HepG2 (cell line): Measurements from ENCODE around the gene ASL. TPM values are rescaled to one million over a fixed set of nuclear protein-coding genes. Genes with fewer than 3 reads are reported as not detected.

Experiments
- DPF2 ChIP-seq: sonication (generic); formaldehyde crosslinking; IDR thresholded peaks from 2 replicates; pipeline ENCODE4 v1.4.0; 2020; ENCODE audit warnings: mild to moderate bottlenecking, low read depth, missing genetic modification reagents, borderline replicate concordance
- FOXP1 ChIP-seq, 2 experiments: fragments of 450-650 bp in 1 of 2; IDR thresholded peaks; 2 replicates each; pipeline ENCODE4 v1.6.1; 2017 to 2018; ENCODE audit warnings: antibody characterized with exemption in 1 of 2
- HNF4A ChIP-seq: sonication (generic); formaldehyde crosslinking; IDR thresholded peaks from 2 replicates; pipeline ENCODE4 v1.4.0; 2020; ENCODE audit warnings: missing genetic modification reagents
- KDM6A ChIP-seq: IDR thresholded peaks from 2 replicates; pipeline ENCODE4 v1.6.1; 2016; ENCODE audit warnings: low read depth
- MBD4 ChIP-seq: IDR thresholded peaks from 2 replicates; pipeline ENCODE4 v1.6.1; 2012; ENCODE audit warnings: low read length, inconsistent platforms, borderline replicate concordance
- NR2F6 ChIP-seq, 2 experiments: IDR thresholded peaks; 2 replicates each; pipeline ENCODE4 v1.6.1; 2016; ENCODE audit warnings: antibody characterized with exemption in 1 of 2, mild to moderate bottlenecking in 1 of 2
- RBM22 ChIP-seq: fragments of 200-400 bp; formaldehyde crosslinking; optimal IDR thresholded peaks from 2 replicates; pipeline ENCODE3; 2017; ENCODE audit warnings: mild to moderate bottlenecking, low read length, moderate library complexity
- TIGD3 ChIP-seq: sonication (generic); formaldehyde crosslinking; IDR thresholded peaks from 2 replicates; pipeline ENCODE4 v1.5.1; 2020; ENCODE audit warnings: mild to moderate bottlenecking, missing genetic modification reagents, borderline replicate concordance
- USF2 ChIP-seq, 2 experiments: sonication (generic) in 1 of 2; formaldehyde crosslinking in 1 of 2; IDR thresholded peaks; 2 replicates each; pipeline versions ENCODE4 v1.5.1 to v1.6.1; 2011 to 2020; ENCODE audit warnings: borderline replicate concordance in 1 of 2, low read depth in 1 of 2, low read length in 1 of 2, mild to moderate bottlenecking in 1 of 2, missing genetic modification reagents in 1 of 2, moderate library complexity in 1 of 2
- ZBTB7B ChIP-seq: sonication (generic); formaldehyde crosslinking; IDR thresholded peaks from 2 replicates; pipeline ENCODE4 v1.4.0; 2020; ENCODE audit warnings: missing genetic modification reagents
- ZMYM4 ChIP-seq: sonication (generic); formaldehyde crosslinking; IDR thresholded peaks from 2 replicates; pipeline ENCODE4 v1.8.1; 2023; ENCODE audit warnings: mild to moderate bottlenecking, missing genetic modification reagents
- ZNF44 ChIP-seq: sonication (generic); formaldehyde crosslinking; IDR thresholded peaks from 2 replicates; pipeline ENCODE4 v1.5.1; 2020; ENCODE audit warnings: mild to moderate bottlenecking, missing genetic modification reagents
- ZNF629 ChIP-seq: sonication (generic); formaldehyde crosslinking; conservative IDR thresholded peaks from 2 replicates; pipeline ENCODE4 v1.5.0; 2020; ENCODE audit warnings: missing genetic modification reagents
- ZNF737 ChIP-seq: sonication (generic); formaldehyde crosslinking; IDR thresholded peaks from 2 replicates; pipeline ENCODE4 v1.5.0; 2020; ENCODE audit warnings: missing genetic modification reagents, mild to moderate bottlenecking, borderline replicate concordance
- polyA plus RNA-seq, 8 experiments: library from polyadenylated mRNA; depleted of rRNA in 3 of 8; stranded (reverse) in 7 of 8; unstranded in 1 of 8; fragments of >200 nt; fragmentation: Illumina TruSeq in 4 of 8; extraction: Trizol in 4 of 8; gene quantifications; 2 replicates each; pipeline versions ENCODE4 v1.2.1 to v1.2.3, GENCODE V29; 2011 to 2016; ENCODE audit warnings: low read depth in 4 of 8, missing spikeins in 1 of 8, mixed read lengths in 1 of 8; ENCODE audit not compliant: insufficient read depth in 1 of 8
- total RNA-seq, 5 experiments: library from RNA; depleted of rRNA; stranded (reverse); fragments of >200 nt; fragmentation: Illumina TruSeq; extraction: Trizol; gene quantifications; 2 replicates each; pipeline ENCODE4 v1.2.3, GENCODE V29; 2016; ENCODE audit warnings: low read depth in 1 of 5
- TF ChIP-seq, protein P1 (sequence below): sonication (generic); formaldehyde crosslinking; conservative IDR thresholded peaks from 2 replicates; pipeline ENCODE4 v1.5.0; 2020; ENCODE audit warnings: missing genetic modification reagents
- TF ChIP-seq, protein P2 (sequence below): sonication (generic); formaldehyde crosslinking; IDR thresholded peaks from 2 replicates; pipeline ENCODE4 v1.5.0; 2020; ENCODE audit warnings: missing genetic modification reagents
- TF ChIP-seq, protein P3 (sequence below): sonication (generic); formaldehyde crosslinking; IDR thresholded peaks from 2 replicates; pipeline ENCODE4 v1.4.0; 2020; ENCODE audit warnings: missing genetic modification reagents

The ASL gene
- total and polyA plus RNA-seq, 2 of the 13 experiments (the other 11 are each of a cell fraction or from before 2014, with no cell fraction given) = 71.4 to 96.5 TPM

- TF ChIP-seq, protein P1, sequence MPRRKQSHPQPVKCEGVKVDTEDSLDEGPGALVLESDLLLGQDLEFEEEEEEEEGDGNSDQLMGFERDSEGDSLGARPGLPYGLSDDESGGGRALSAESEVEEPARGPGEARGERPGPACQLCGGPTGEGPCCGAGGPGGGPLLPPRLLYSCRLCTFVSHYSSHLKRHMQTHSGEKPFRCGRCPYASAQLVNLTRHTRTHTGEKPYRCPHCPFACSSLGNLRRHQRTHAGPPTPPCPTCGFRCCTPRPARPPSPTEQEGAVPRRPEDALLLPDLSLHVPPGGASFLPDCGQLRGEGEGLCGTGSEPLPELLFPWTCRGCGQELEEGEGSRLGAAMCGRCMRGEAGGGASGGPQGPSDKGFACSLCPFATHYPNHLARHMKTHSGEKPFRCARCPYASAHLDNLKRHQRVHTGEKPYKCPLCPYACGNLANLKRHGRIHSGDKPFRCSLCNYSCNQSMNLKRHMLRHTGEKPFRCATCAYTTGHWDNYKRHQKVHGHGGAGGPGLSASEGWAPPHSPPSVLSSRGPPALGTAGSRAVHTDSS (CRISPR knock-in tag) = no peak
- TF ChIP-seq ZBTB7B (peak; percentile 62; the same call in 1 of the 2 replicates), FOXP1 (IDR thresholded peaks at IDR 0.05) (no peak), FOXP1 (CRISPR knock-in tag; IDR thresholded peaks at IDR 0.05) (no peak; the same call in 1 of the 2 replicates), TIGD3 (no peak; the same call in 1 of the 2 replicates), NR2F6 (IDR thresholded peaks at IDR 0.05) (no peak), NR2F6 (CRISPR knock-in tag; IDR thresholded peaks at IDR 0.05) (peak; percentile 36; the same call in 1 of the 2 replicates), HNF4A (CRISPR knock-in tag) (no peak; the same call in 1 of the 2 replicates), ZNF737 (CRISPR knock-in tag) (no peak), DPF2 (CRISPR knock-in tag) (no peak), ZMYM4 (CRISPR knock-in tag) (peak; percentile 81), ZNF44 (CRISPR knock-in tag) (no peak), MBD4 (no peak), KDM6A (no peak), USF2 (IDR thresholded peaks at IDR 0.05; ENCODE audit: low read depth, low read length) (no peak), USF2 (CRISPR knock-in tag; IDR thresholded peaks at IDR 0.05; ENCODE audit: borderline replicate concordance) (no peak; the same call in 1 of the 2 replicates), ZNF629 (CRISPR knock-in tag) (peak; percentile 46; the same call in 1 of the 2 replicates), RBM22 (no peak)
- TF ChIP-seq, protein P2, sequence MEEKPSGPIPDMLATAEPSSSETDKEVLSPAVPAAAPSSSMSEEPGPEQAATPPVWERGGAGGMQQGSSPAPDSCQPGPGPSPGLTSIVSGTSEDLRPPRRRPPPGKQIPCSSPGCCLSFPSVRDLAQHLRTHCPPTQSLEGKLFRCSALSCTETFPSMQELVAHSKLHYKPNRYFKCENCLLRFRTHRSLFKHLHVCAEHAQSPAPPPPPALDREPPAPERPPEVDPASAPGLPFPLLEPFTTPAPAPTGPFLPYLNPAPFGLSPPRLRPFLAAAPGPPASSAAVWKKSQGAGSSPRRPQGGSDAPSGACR (CRISPR knock-in tag) = 0 out of 2 replicates have a peak, but pooled peaks have one; percentile 21
- TF ChIP-seq, protein P3, sequence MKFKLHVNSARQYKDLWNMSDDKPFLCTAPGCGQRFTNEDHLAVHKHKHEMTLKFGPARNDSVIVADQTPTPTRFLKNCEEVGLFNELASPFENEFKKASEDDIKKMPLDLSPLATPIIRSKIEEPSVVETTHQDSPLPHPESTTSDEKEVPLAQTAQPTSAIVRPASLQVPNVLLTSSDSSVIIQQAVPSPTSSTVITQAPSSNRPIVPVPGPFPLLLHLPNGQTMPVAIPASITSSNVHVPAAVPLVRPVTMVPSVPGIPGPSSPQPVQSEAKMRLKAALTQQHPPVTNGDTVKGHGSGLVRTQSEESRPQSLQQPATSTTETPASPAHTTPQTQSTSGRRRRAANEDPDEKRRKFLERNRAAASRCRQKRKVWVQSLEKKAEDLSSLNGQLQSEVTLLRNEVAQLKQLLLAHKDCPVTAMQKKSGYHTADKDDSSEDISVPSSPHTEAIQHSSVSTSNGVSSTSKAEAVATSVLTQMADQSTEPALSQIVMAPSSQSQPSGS = no peak
Observed at GRCh38 chr7:66114743-66115649, 39.4 kb downstream of the ASL start, which contains the start of gene CRCP (continued).
